ENCODE results near the gene CIB1.

DNA sequence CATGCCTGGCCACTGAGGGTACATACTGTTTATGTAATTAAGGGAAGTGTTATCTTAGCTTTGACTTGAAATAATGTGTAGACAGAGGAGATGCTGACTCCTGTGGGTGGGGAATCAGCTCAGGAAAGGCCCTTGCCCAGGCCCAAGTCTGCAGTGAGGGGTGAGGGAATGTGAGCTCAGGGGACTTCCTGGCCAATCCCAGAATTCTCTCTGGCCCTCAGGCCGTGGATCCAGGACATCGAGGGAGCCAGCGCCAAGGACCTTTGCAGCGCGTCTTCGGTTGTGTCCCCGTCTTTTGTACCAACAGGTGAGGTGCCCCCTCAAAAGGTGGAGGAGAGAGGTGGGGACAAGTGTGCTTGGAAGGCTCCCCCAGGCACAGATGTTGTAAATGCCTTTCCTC, 6.4 kb downstream of the CIB1 start:
- TF ChIP-seq, protein P1, sequence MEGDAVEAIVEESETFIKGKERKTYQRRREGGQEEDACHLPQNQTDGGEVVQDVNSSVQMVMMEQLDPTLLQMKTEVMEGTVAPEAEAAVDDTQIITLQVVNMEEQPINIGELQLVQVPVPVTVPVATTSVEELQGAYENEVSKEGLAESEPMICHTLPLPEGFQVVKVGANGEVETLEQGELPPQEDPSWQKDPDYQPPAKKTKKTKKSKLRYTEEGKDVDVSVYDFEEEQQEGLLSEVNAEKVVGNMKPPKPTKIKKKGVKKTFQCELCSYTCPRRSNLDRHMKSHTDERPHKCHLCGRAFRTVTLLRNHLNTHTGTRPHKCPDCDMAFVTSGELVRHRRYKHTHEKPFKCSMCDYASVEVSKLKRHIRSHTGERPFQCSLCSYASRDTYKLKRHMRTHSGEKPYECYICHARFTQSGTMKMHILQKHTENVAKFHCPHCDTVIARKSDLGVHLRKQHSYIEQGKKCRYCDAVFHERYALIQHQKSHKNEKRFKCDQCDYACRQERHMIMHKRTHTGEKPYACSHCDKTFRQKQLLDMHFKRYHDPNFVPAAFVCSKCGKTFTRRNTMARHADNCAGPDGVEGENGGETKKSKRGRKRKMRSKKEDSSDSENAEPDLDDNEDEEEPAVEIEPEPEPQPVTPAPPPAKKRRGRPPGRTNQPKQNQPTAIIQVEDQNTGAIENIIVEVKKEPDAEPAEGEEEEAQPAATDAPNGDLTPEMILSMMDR (IDR thresholded peaks at IDR 0.05): no peak
- no peak for TF ChIP-seq POLR2A (IDR thresholded peaks at IDR 0.05)

All from uterus (tissue), 2 donors.